IMR-90 (cell line): ENCODE results near the gene MAP2K5.

Experiments used
- BHLHE40 ChIP-seq: fragments of 150-350 bp; IDR thresholded peaks from 2 replicates; pipeline ENCODE4 v1.6.1; 2016; ENCODE audit warnings: mild to moderate bottlenecking, low read depth, low read length
- CEBPB ChIP-seq: IDR thresholded peaks from 2 replicates; pipeline ENCODE4 v1.6.1; 2012; ENCODE audit warnings: low read depth, low read length, improper control_type of control experiment
- MAFK ChIP-seq: IDR thresholded peaks from 2 replicates; pipeline ENCODE4 v1.6.1; 2012; ENCODE audit warnings: low read depth, low read length, improper control_type of control experiment
- MAZ ChIP-seq: IDR thresholded peaks from 2 replicates; pipeline ENCODE4 v1.6.1; 2012; ENCODE audit warnings: low read depth, mild to moderate bottlenecking, low read length, improper control_type of control experiment, moderate library complexity, borderline replicate concordance
- MXI1 ChIP-seq: IDR thresholded peaks from 2 replicates; pipeline ENCODE4 v1.6.1; 2012; ENCODE audit warnings: low read depth, mild to moderate bottlenecking, low read length, moderate library complexity, borderline replicate concordance
- NFE2L2 ChIP-seq: fragments of 150-350 bp; IDR thresholded peaks from 2 replicates; pipeline ENCODE4 v1.6.1; 2016; ENCODE audit warnings: low read depth, mild to moderate bottlenecking, low read length
- POLR2A ChIP-seq: IDR thresholded peaks from 2 replicates; pipeline ENCODE4 v1.6.1; 2012; ENCODE audit warnings: mild to moderate bottlenecking, low read depth, low read length
- RAD21 ChIP-seq: IDR thresholded peaks from 2 replicates; pipeline ENCODE4 v1.6.1; 2012; ENCODE audit warnings: low read length, improper control_type of control experiment
- RCOR1 ChIP-seq: IDR thresholded peaks from 2 replicates; pipeline ENCODE4 v1.6.1; 2012; ENCODE audit warnings: mild to moderate bottlenecking, low read length, improper control_type of control experiment; ENCODE audit not compliant: insufficient replicate concordance
- RFX5 ChIP-seq: IDR thresholded peaks from 2 replicates; pipeline ENCODE4 v1.8.0; 2012; ENCODE audit warnings: low read depth, mild to moderate bottlenecking, low read length, moderate library complexity
- SMC3 ChIP-seq: fragments of 150-350 bp; IDR thresholded peaks from 2 replicates; pipeline ENCODE4 v1.6.1; 2016; ENCODE audit warnings: low read depth, mild to moderate bottlenecking, antibody characterized with exemption, low read length, moderate library complexity
- TF ChIP-seq, protein P1 (sequence below): conservative IDR thresholded peaks from 2 replicates; pipeline ENCODE4 v1.5.1; 2012; ENCODE audit warnings: mild to moderate bottlenecking, low read depth, low read length, improper control_type of control experiment
- TF ChIP-seq, protein P2 (sequence below): fragments of 150-350 bp; IDR thresholded peaks from 2 replicates; pipeline ENCODE4 v1.6.1; 2017; ENCODE audit warnings: mild to moderate bottlenecking, antibody characterized with exemption, low read length, low read depth

DNA sequence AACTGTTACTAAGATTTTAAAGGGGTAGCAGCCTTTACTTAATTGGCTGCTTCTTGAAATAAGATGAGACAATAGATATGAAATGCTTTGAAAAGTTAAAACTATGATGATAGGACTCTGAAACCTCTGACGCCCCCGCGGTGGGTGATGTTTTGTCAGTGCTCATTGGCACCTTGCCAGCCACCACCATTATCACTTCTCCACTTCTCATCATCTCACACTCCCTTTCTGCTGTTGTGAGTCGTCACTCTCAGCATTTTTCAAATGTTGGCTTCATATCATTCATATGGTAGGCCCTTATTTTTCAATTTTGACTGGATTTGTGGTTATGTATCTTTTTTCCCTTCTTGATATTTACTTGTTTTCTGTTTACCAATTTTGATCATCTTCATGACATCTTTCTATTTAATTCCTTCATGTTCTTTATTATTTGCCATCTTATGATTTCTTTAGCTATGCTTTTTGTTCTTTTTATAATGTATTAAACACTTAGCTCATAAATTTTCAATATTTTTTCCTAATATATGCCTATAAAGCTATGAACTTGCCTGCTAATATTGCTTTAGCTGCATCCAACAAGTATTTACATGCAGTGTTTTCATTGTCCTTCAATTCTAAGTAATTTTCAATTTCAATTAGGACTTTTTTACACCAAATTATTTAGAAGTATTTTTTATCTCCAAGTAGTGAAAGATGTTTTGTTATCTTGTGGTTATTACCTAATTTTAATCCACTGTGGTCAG, 252.5 kb downstream of the MAP2K5 start:
- TF ChIP-seq, protein P1, sequence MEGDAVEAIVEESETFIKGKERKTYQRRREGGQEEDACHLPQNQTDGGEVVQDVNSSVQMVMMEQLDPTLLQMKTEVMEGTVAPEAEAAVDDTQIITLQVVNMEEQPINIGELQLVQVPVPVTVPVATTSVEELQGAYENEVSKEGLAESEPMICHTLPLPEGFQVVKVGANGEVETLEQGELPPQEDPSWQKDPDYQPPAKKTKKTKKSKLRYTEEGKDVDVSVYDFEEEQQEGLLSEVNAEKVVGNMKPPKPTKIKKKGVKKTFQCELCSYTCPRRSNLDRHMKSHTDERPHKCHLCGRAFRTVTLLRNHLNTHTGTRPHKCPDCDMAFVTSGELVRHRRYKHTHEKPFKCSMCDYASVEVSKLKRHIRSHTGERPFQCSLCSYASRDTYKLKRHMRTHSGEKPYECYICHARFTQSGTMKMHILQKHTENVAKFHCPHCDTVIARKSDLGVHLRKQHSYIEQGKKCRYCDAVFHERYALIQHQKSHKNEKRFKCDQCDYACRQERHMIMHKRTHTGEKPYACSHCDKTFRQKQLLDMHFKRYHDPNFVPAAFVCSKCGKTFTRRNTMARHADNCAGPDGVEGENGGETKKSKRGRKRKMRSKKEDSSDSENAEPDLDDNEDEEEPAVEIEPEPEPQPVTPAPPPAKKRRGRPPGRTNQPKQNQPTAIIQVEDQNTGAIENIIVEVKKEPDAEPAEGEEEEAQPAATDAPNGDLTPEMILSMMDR, result no peak
- TF ChIP-seq POLR2A (no peak), NFE2L2 (no peak), MXI1 (no peak), RAD21 (no peak), BHLHE40 (no peak), CEBPB (no peak), SMC3 (no peak), MAFK (no peak), MAZ (no peak), RFX5 (no peak), RCOR1 (no peak)
- TF ChIP-seq, protein P2, sequence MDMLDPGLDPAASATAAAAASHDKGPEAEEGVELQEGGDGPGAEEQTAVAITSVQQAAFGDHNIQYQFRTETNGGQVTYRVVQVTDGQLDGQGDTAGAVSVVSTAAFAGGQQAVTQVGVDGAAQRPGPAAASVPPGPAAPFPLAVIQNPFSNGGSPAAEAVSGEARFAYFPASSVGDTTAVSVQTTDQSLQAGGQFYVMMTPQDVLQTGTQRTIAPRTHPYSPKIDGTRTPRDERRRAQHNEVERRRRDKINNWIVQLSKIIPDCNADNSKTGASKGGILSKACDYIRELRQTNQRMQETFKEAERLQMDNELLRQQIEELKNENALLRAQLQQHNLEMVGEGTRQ, result no peak
